SIG-M5 treated with dmso at 0.1 percent for 504 hours (cell line): ENCODE results near the gene NID1.
A peak's percentile ranks its signal among the peaks of the same experiment; 100 is the strongest.
"Not testable (repeated sequence)": the region's sequence is repeated elsewhere in the genome, so short reads cannot be mapped to it uniquely, and the experiment has no call there.

Experiments used
- DNase-seq: peaks from one replicate; lab custom pipeline; 2025; ENCODE audit not compliant: unreplicated experiment; lab: John Stamatoyannopoulos, UW

The NID1 gene

GRCh38 chr1:235941876-235942624, 122.8 kb downstream of the NID1 start:
- DNase-seq = peak; percentile 99

- DNase-seq = peak; percentile 98
These were observed 124.6 kb downstream of the NID1 start for GRCh38 chr1:235940285-235940684.

- DNase-seq = peak; percentile 65
These were observed 125.5 kb downstream of the NID1 start for GRCh38 chr1:235939480-235939775.

GRCh38 chr1:235938709-235939479, 126.0 kb downstream of the NID1 start:
- DNase-seq = peak; percentile 99

GRCh38 chr1:235937123-235937522, 127.8 kb downstream of the NID1 start:
- DNase-seq = no peak

GRCh38 chr1:235935235-235936225, 129.4 kb downstream of the NID1 start:
- no peak for DNase-seq

GRCh38 chr1:235933766-235934116, 131.1 kb downstream of the NID1 start:
- no peak for DNase-seq

GRCh38 chr1:235933017-235933765, 131.7 kb downstream of the NID1 start:
- peak; percentile 87 for DNase-seq

- DNase-seq = peak; percentile 95
These were observed 132.8 kb downstream of the NID1 start for GRCh38 chr1:235932090-235932510.

- no peak for DNase-seq
These were observed 133.6 kb downstream of the NID1 start for GRCh38 chr1:235931171-235931738.

GRCh38 chr1:235930543-235930942, 134.3 kb downstream of the NID1 start:
- DNase-seq = no peak

GRCh38 chr1:235929216-235929615, 135.7 kb downstream of the NID1 start:
- DNase-seq = no peak

GRCh38 chr1:235928197-235928596, 136.7 kb downstream of the NID1 start:
- DNase-seq = no peak

GRCh38 chr1:235927551-235927950, 137.3 kb downstream of the NID1 start:
- not testable (repeated sequence) for DNase-seq
